ENCODE measurements around the gene CDH13.

DNA sequence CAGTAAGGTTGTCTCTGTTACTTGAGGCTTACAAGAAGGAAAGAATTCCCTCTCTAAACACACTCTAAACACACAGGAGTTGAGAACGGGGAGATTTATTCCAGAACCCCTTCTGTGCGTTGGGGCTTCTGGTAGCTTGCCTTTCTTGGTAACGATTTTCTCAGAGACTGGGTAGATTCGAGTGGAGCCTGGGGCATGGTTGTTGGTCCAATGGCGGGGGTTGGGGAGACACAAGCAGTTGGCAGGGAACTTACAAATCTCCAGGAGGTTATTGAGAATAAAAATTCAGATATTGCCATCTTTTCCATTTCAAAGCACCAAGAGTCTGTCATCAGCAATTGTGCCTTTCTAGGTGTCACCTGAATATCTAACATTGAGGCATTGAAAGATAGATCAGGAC lies 251.7 kb downstream of the CDH13 start:
- TF ChIP-seq, protein P1, sequence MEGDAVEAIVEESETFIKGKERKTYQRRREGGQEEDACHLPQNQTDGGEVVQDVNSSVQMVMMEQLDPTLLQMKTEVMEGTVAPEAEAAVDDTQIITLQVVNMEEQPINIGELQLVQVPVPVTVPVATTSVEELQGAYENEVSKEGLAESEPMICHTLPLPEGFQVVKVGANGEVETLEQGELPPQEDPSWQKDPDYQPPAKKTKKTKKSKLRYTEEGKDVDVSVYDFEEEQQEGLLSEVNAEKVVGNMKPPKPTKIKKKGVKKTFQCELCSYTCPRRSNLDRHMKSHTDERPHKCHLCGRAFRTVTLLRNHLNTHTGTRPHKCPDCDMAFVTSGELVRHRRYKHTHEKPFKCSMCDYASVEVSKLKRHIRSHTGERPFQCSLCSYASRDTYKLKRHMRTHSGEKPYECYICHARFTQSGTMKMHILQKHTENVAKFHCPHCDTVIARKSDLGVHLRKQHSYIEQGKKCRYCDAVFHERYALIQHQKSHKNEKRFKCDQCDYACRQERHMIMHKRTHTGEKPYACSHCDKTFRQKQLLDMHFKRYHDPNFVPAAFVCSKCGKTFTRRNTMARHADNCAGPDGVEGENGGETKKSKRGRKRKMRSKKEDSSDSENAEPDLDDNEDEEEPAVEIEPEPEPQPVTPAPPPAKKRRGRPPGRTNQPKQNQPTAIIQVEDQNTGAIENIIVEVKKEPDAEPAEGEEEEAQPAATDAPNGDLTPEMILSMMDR (IDR thresholded peaks at IDR 0.05): no peak
- TF ChIP-seq POLR2A (IDR thresholded peaks at IDR 0.05; ENCODE audit: low read depth) (no peak), POLR2AphosphoS5 (IDR thresholded peaks at IDR 0.05) (no peak), EP300 (IDR thresholded peaks at IDR 0.05) (no peak)

All from esophagus muscularis mucosa (tissue), 4 donors.